ENCODE results near the gene CADPS2. TPM values are rescaled to one million over a fixed set of nuclear protein-coding genes. Genes with fewer than 3 reads are reported as not detected.

The CADPS2 gene
- polyA plus RNA-seq, 1 donor (not counting 4 experiments of a cell fraction or from before 2014, with no cell fraction given) = 0.35 TPM

GRCh38 chr7:122577449-122578003 is 308.7 kb downstream of the CADPS2 start:
- dilution Hi-C loops (cut with MboI; ENCODE audit: extremely low pct_ligation_motif_present, low sequenced_read_pairs) = no loop called here
- H3K9ac ChIP-seq (ENCODE audit: control insufficient read depth, extremely low read depth, insufficient read depth, low read length) = no peak overlapping the region
- no peak for TF ChIP-seq EZH2 (IDR thresholded peaks at IDR 0.05; ENCODE audit: low read length)

DNA sequence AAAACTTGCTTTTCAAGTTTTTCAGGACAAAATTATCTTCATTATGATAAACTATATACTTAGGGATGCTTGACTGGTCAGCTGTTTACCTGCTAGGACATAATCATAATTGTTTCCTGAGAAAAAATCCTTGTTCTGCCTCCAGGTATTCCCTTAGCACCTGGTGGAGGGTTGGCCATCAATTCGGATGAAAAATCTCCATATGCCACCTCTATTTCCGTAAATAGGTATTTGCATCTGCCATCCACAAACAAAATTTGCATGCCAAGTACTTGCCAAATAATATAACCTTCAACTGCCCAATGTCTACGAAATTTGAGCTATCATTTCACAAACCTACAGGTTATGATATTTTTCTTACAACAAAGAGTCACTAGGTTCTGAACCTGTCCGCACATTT is 313.6 kb downstream of the CADPS2 start:
- H3K4me3 ChIP-seq (ENCODE audit: control insufficient read depth in 2 of 3, extremely low read depth in 1 of 3, insufficient read depth in 2 of 3, low read depth in 1 of 3, low read length in 3 of 3) = no peak overlapping the region
- H3K4me1 ChIP-seq (ENCODE audit: control insufficient read depth, extremely low read depth, insufficient read depth, low read length) = no peaks in the 10 kb centered on the region
- no peak overlapping the region for H3K27ac ChIP-seq (ENCODE audit: control insufficient read depth, insufficient read depth, low read length)
- H3K27me3 ChIP-seq (ENCODE audit: control insufficient read depth, extremely low read depth, insufficient read depth, low read length) = no peaks in the 10 kb centered on the region
- TF ChIP-seq, protein P1, sequence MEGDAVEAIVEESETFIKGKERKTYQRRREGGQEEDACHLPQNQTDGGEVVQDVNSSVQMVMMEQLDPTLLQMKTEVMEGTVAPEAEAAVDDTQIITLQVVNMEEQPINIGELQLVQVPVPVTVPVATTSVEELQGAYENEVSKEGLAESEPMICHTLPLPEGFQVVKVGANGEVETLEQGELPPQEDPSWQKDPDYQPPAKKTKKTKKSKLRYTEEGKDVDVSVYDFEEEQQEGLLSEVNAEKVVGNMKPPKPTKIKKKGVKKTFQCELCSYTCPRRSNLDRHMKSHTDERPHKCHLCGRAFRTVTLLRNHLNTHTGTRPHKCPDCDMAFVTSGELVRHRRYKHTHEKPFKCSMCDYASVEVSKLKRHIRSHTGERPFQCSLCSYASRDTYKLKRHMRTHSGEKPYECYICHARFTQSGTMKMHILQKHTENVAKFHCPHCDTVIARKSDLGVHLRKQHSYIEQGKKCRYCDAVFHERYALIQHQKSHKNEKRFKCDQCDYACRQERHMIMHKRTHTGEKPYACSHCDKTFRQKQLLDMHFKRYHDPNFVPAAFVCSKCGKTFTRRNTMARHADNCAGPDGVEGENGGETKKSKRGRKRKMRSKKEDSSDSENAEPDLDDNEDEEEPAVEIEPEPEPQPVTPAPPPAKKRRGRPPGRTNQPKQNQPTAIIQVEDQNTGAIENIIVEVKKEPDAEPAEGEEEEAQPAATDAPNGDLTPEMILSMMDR (optimal IDR thresholded peaks at IDR 0.05 in 1 of 3, IDR thresholded peaks at IDR 0.05 in 1 of 3, conservative IDR thresholded peaks at IDR 0.05 in 1 of 3; ENCODE audit: extremely low read depth in 1 of 3, insufficient read depth in 2 of 3, low read length in 3 of 3) = no peak
- no peak for TF ChIP-seq EZH2 (IDR thresholded peaks at IDR 0.05; ENCODE audit: low read length)
- H3K36me3 ChIP-seq (ENCODE audit: control insufficient read depth in 2 of 2, extremely low read depth in 1 of 2, insufficient read depth in 2 of 2, low read length in 2 of 2) = no peaks in the 10 kb centered on the region
- H3K9me1 ChIP-seq (ENCODE audit: control insufficient read depth, extremely low read depth, insufficient read depth, low read length) = no peaks in the 10 kb centered on the region
- no peak overlapping the region for H3K9ac ChIP-seq (ENCODE audit: control insufficient read depth, extremely low read depth, insufficient read depth, low read length)
- FAIRE-seq = no peak
- no peak overlapping the region for H3K4me2 ChIP-seq (ENCODE audit: control insufficient read depth, extremely low read depth, insufficient read depth, low read depth, low read length)
- no peaks in the 10 kb centered on the region for H3K79me2 ChIP-seq (ENCODE audit: control insufficient read depth, insufficient read depth, low read length)
- no peaks in the 10 kb centered on the region for H3K9me3 ChIP-seq (ENCODE audit: control insufficient read depth, low read depth, low read length)
- no peak for DNase-seq (ENCODE audit: low read depth, low spot score)
- no peaks in the 10 kb centered on the region for H4K20me1 ChIP-seq (ENCODE audit: control insufficient read depth, extremely low read depth, insufficient read depth, low read length)
- dilution Hi-C loops (cut with MboI; ENCODE audit: extremely low pct_ligation_motif_present, low sequenced_read_pairs) = no loop called here
- no peak overlapping the region for H2AFZ ChIP-seq (ENCODE audit: control insufficient read depth, low read length)

More at GRCh38 chr7:122577449-122578003, 308.7 kb downstream of the CADPS2 start:
- Histone ChIP-seq H3K9me1 (ENCODE audit: control insufficient read depth, extremely low read depth, insufficient read depth, low read length) (no peaks in the 10 kb centered on the region), H3K27me3 (ENCODE audit: control insufficient read depth, extremely low read depth, insufficient read depth, low read length) (no peaks in the 10 kb centered on the region), H3K4me1 (ENCODE audit: control insufficient read depth, extremely low read depth, insufficient read depth, low read length) (no peaks in the 10 kb centered on the region), H3K4me3 (ENCODE audit: control insufficient read depth in 2 of 3, extremely low read depth in 1 of 3, insufficient read depth in 2 of 3, low read depth in 1 of 3, low read length in 3 of 3) (no peak overlapping the region), H3K9me3 (ENCODE audit: control insufficient read depth, low read depth, low read length) (no peaks in the 10 kb centered on the region), H2AFZ (ENCODE audit: control insufficient read depth, low read length) (no peak overlapping the region), H3K27ac (ENCODE audit: control insufficient read depth, insufficient read depth, low read length) (no peak overlapping the region), H3K79me2 (ENCODE audit: control insufficient read depth, insufficient read depth, low read length) (no peaks in the 10 kb centered on the region), H3K36me3 (ENCODE audit: control insufficient read depth in 2 of 2, extremely low read depth in 1 of 2, insufficient read depth in 2 of 2, low read length in 2 of 2) (no peaks in the 10 kb centered on the region), H3K4me2 (ENCODE audit: control insufficient read depth, extremely low read depth, insufficient read depth, low read depth, low read length) (no peak overlapping the region), H4K20me1 (ENCODE audit: control insufficient read depth, extremely low read depth, insufficient read depth, low read length) (no peaks in the 10 kb centered on the region)
- FAIRE-seq = no peak
- no peak for DNase-seq (ENCODE audit: low read depth, low spot score)

DNA sequence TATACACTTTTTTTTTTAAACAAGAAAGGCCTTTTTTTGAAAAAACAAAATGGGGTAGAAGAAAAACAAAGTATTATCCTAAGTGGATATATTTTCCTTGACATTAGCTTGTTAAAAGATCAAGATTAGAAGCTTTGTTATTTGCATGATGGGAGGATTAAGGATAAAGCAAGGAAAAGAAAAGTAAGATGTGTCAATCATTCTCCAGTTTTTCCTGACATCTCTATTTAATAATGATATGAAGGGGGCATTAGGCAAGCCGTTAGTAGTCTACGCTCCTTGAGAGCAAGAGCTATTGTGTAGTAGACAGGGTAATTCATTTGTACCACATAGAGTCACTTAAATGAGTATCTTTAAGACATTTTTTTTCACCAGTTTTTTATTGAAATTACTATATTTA is 324.9 kb downstream of the CADPS2 start:
- Histone ChIP-seq H3K27ac (ENCODE audit: control insufficient read depth, insufficient read depth, low read length) (no peak overlapping the region), H3K79me2 (ENCODE audit: control insufficient read depth, insufficient read depth, low read length) (no peaks in the 10 kb centered on the region), H3K36me3 (ENCODE audit: control insufficient read depth in 2 of 2, extremely low read depth in 1 of 2, insufficient read depth in 2 of 2, low read length in 2 of 2) (no peaks in the 10 kb centered on the region), H3K4me1 (ENCODE audit: control insufficient read depth, extremely low read depth, insufficient read depth, low read length) (no peaks in the 10 kb centered on the region), H3K4me2 (ENCODE audit: control insufficient read depth, extremely low read depth, insufficient read depth, low read depth, low read length) (no peak overlapping the region), H4K20me1 (ENCODE audit: control insufficient read depth, extremely low read depth, insufficient read depth, low read length) (no peaks in the 10 kb centered on the region), H3K27me3 (ENCODE audit: control insufficient read depth, extremely low read depth, insufficient read depth, low read length) (no peaks in the 10 kb centered on the region), H2AFZ (ENCODE audit: control insufficient read depth, low read length) (no peak overlapping the region), H3K9me1 (ENCODE audit: control insufficient read depth, extremely low read depth, insufficient read depth, low read length) (no peaks in the 10 kb centered on the region), H3K9me3 (ENCODE audit: control insufficient read depth, low read depth, low read length) (no peaks in the 10 kb centered on the region), H3K4me3 (ENCODE audit: control insufficient read depth in 2 of 3, extremely low read depth in 1 of 3, insufficient read depth in 2 of 3, low read depth in 1 of 3, low read length in 3 of 3) (no peak overlapping the region), H3K9ac (ENCODE audit: control insufficient read depth, extremely low read depth, insufficient read depth, low read length) (no peak overlapping the region)
- no peak for DNase-seq (ENCODE audit: low read depth, low spot score)
- FAIRE-seq = no peak
- dilution Hi-C loops (cut with MboI; ENCODE audit: extremely low pct_ligation_motif_present, low sequenced_read_pairs) = no loop called here
- TF ChIP-seq EZH2 (IDR thresholded peaks at IDR 0.05; ENCODE audit: low read length) = no peak
- TF ChIP-seq, protein P1 (optimal IDR thresholded peaks at IDR 0.05 in 1 of 3, IDR thresholded peaks at IDR 0.05 in 1 of 3, conservative IDR thresholded peaks at IDR 0.05 in 1 of 3; ENCODE audit: extremely low read depth in 1 of 3, insufficient read depth in 2 of 3, low read length in 3 of 3) = no peak

All from keratinocyte (primary cell).